Endothelial cell (in vitro differentiated cells): ENCODE results near the gene LETM1. TPM values are rescaled to one million over a fixed set of nuclear protein-coding genes. Genes with fewer than 3 reads are reported as not detected.

Experiments used
- DNase-seq: peaks from one replicate; pipeline ENCODE4 v3.0.0; 2021; ENCODE audit warnings: low spot score
- H3K27ac Mint-ChIP-seq: one replicate; pipeline ENCODE4 v1.8.0; 2021; ENCODE audit warnings: mixed read lengths, inconsistent platforms; ENCODE audit not compliant: unreplicated experiment
- H3K27me3 Mint-ChIP-seq: one replicate; pipeline ENCODE4 v1.8.0; 2021; ENCODE audit warnings: mild to moderate bottlenecking, moderate library complexity, mixed read lengths, inconsistent platforms; ENCODE audit not compliant: unreplicated experiment
- H3K36me3 Mint-ChIP-seq: one replicate; pipeline ENCODE4 v1.8.0; 2021; ENCODE audit warnings: mild to moderate bottlenecking, low read depth, mixed read lengths, inconsistent platforms; ENCODE audit not compliant: unreplicated experiment
- H3K4me1 Mint-ChIP-seq: one replicate; pipeline ENCODE4 v1.8.0; 2021; ENCODE audit warnings: mild to moderate bottlenecking, mixed read lengths, inconsistent platforms; ENCODE audit not compliant: unreplicated experiment
- H3K4me3 Mint-ChIP-seq: one replicate; pipeline ENCODE4 v1.8.0; 2021; ENCODE audit warnings: mild to moderate bottlenecking, mixed read lengths, inconsistent platforms; ENCODE audit not compliant: unreplicated experiment
- H3K9me3 Mint-ChIP-seq: one replicate; pipeline ENCODE4 v1.8.0; 2021; ENCODE audit warnings: mixed read lengths, inconsistent platforms; ENCODE audit not compliant: unreplicated experiment
- CTCF ChIP-seq: fragments of 200-600 bp; sonication (generic); IDR thresholded peaks from one replicate; pipeline ENCODE4 v1.5.0; 2021; ENCODE audit warnings: antibody characterized with exemption; ENCODE audit not compliant: unreplicated experiment
- total RNA-seq: library from RNA; stranded (reverse); fragmentation: NEBNext Ultra II Directional; extraction: Animal tissue kit (Norgen Biotek cat#: 25700); gene quantifications from one replicate; pipeline ENCODE4 v1.2.1, GENCODE V29; 2021; ENCODE audit not compliant: unreplicated experiment

Gene LETM1
- total RNA-seq, 1 donor from 2014 or later: 37.1 TPM

- Mint-ChIP-seq H3K4me1 (no peaks in the 10 kb centered on the region), H3K27me3 (no peaks in the 10 kb centered on the region), H3K4me3 (no peak overlapping the region), H3K36me3 (peaks cover 34% of the 10 kb centered on the region), H3K27ac (no peak overlapping the region), H3K9me3 (peaks cover 3% of the 10 kb centered on the region)
- DNase-seq: no peak
- no peak for TF ChIP-seq CTCF
These were observed 22.5 kb downstream of the LETM1 start for GRCh38 chr4:1833307-1834046.

DNA sequence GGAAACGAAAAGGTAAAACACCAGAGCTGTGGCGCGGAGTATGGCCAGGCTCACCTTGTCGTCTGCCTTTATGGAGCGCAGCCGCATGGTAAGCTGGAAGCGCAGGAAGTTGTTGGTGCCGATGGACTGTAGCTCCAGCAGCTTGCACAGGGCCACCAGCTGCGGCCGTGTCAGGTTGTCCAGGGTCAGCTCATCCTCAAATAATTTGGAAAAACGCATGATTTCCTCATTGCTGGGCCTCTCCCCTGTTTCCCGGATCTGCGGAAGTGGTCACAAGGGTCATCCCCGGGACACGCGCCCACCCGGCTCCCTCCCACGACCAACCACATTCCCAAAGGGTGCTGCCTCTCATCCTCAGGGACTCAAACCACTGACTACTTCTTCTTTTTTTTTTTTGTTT lies 23.3 kb downstream of the LETM1 start:
- no peak overlapping the region for H3K4me3 Mint-ChIP-seq
- H3K27me3 Mint-ChIP-seq: no peaks in the 10 kb centered on the region
- H3K4me1 Mint-ChIP-seq: no peaks in the 10 kb centered on the region
- H3K27ac Mint-ChIP-seq: no peak overlapping the region
- TF ChIP-seq CTCF: no peak
- peaks cover 3% of the 10 kb centered on the region for H3K9me3 Mint-ChIP-seq
- peaks cover 34% of the 10 kb centered on the region for H3K36me3 Mint-ChIP-seq
- DNase-seq: no peak

GRCh38 chr4:1831331-1831730 lies 24.6 kb downstream of the LETM1 start:
- Mint-ChIP-seq H3K9me3 (peaks cover 3% of the 10 kb centered on the region), H3K4me3 (no peak overlapping the region), H3K27ac (no peak overlapping the region), H3K36me3 (peaks cover 41% of the 10 kb centered on the region), H3K4me1 (peaks cover 4% of the 10 kb centered on the region), H3K27me3 (no peaks in the 10 kb centered on the region)
- TF ChIP-seq CTCF: no peak
- DNase-seq: no peak

GRCh38 chr4:1830642-1831228 lies 25.2 kb downstream of the LETM1 start:
- H3K9me3 Mint-ChIP-seq: peaks cover 3% of the 10 kb centered on the region
- H3K4me1 Mint-ChIP-seq: peaks cover 4% of the 10 kb centered on the region
- H3K4me3 Mint-ChIP-seq: no peak overlapping the region
- H3K27me3 Mint-ChIP-seq: no peaks in the 10 kb centered on the region
- no peak overlapping the region for H3K27ac Mint-ChIP-seq
- peaks cover 41% of the 10 kb centered on the region for H3K36me3 Mint-ChIP-seq
- no peak for TF ChIP-seq CTCF
- DNase-seq: no peak

GRCh38 chr4:1830234-1830633 lies 25.7 kb downstream of the LETM1 start:
- H3K4me1 Mint-ChIP-seq: peaks cover 4% of the 10 kb centered on the region
- TF ChIP-seq CTCF: no peak
- no peak overlapping the region for H3K27ac Mint-ChIP-seq

More at GRCh38 chr4:1830234-1830633, 25.7 kb downstream of the LETM1 start:
- H3K4me3 Mint-ChIP-seq: peak overlapping the region; percentile 62
- H3K36me3 Mint-ChIP-seq: peaks cover 42% of the 10 kb centered on the region
- no peaks in the 10 kb centered on the region for H3K27me3 Mint-ChIP-seq
- no peak for DNase-seq
- H3K9me3 Mint-ChIP-seq: peaks cover 3% of the 10 kb centered on the region
